D721Med (cell line): ENCODE measurements around the gene WLS.

ENCODE experiments used
- DNase-seq: peaks from one replicate; pipeline ENCODE4 v3.0.0; 2011; ENCODE audit warnings: low spot score; ENCODE audit not compliant: insufficient read length
- FAIRE-seq: peaks from 2 replicates; lab custom pipeline; 2011; peaks lifted over from hg19 to GRCh38; lab: Jason Lieb, UNC
- CTCF ChIP-seq: IDR thresholded peaks from 2 replicates; pipeline ENCODE4 v1.5.1; 2012; ENCODE audit warnings: mild to moderate bottlenecking, control low read depth; ENCODE audit not compliant: insufficient read depth; ENCODE audit errors: missing control alignments

WLS gene

GRCh38 chr1:68112835-68113243 lies 119.5 kb downstream of the WLS start:
- DNase-seq (no peak), FAIRE-seq (no peak)
- TF ChIP-seq CTCF = no peak

- TF ChIP-seq CTCF = peak; percentile 97
- FAIRE-seq (peak; percentile 77), DNase-seq (peak; percentile 28)
Measured at GRCh38 chr1:68111519-68112436, 120.5 kb downstream of the WLS start.

- no peak for TF ChIP-seq CTCF
- FAIRE-seq (no peak), DNase-seq (no peak)
Measured at GRCh38 chr1:68107771-68108170, 124.6 kb downstream of the WLS start.

- no peak for TF ChIP-seq CTCF
- FAIRE-seq = no peak
- no peak for DNase-seq
Measured at GRCh38 chr1:68103884-68104554, 128.3 kb downstream of the WLS start.

- peak; percentile 27 for DNase-seq
- peak; percentile 94 for FAIRE-seq
- TF ChIP-seq CTCF = no peak
Measured at GRCh38 chr1:68103011-68103545, 129.2 kb downstream of the WLS start.

- no peak for TF ChIP-seq CTCF
- FAIRE-seq (no peak), DNase-seq (no peak)
Measured at GRCh38 chr1:68101829-68102228, 130.5 kb downstream of the WLS start.

GRCh38 chr1:68100571-68100970 lies 131.8 kb downstream of the WLS start:
- DNase-seq (no peak), FAIRE-seq (no peak)
- TF ChIP-seq CTCF = no peak
